A673 (cell line): ENCODE data around the gene CRP.
"Not testable (repeated sequence)": the region's sequence is repeated elsewhere in the genome, so short reads cannot be mapped to it uniquely, and the experiment has no call there.

ENCODE experiments used
- EZH2 ChIP-seq: fragments of 200-600 bp; sonication (generic); IDR thresholded peaks from 2 replicates; pipeline ENCODE4 v1.6.1; 2017; ENCODE audit warnings: borderline replicate concordance, low read depth, mild to moderate bottlenecking, mixed read lengths, antibody characterized with exemption, low read length; ENCODE audit not compliant: poor library complexity, severe bottlenecking
- TF ChIP-seq, protein P1 (sequence below): fragments of 300-800, 200-600 bp; sonication (generic); conservative IDR thresholded peaks from 2 replicates; pipeline ENCODE4 v1.5.1; 2017; ENCODE audit warnings: low read depth, mild to moderate bottlenecking, antibody characterized with exemption, low read length, moderate library complexity, mixed read lengths

DNA sequence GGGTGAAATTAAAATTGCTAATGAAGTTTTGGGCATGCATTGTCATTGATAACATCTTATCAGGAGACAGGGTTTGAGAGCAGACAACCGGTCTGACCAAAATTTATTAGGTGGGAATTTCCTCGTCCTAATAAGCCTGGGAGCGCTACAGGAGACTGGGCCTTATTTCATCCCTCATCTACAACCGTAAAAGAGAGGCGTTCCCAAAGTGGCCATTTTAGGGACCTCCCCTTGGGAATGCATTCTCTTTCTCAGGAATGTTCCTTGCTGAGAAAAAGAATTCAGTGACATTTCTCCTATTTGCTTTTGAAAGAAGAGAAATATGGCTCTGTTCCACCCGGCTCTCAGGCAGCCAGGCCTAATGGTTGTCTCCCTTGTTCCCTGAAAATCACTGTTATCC lies 8.8 kb upstream of the CRP start:
- TF ChIP-seq, protein P1, sequence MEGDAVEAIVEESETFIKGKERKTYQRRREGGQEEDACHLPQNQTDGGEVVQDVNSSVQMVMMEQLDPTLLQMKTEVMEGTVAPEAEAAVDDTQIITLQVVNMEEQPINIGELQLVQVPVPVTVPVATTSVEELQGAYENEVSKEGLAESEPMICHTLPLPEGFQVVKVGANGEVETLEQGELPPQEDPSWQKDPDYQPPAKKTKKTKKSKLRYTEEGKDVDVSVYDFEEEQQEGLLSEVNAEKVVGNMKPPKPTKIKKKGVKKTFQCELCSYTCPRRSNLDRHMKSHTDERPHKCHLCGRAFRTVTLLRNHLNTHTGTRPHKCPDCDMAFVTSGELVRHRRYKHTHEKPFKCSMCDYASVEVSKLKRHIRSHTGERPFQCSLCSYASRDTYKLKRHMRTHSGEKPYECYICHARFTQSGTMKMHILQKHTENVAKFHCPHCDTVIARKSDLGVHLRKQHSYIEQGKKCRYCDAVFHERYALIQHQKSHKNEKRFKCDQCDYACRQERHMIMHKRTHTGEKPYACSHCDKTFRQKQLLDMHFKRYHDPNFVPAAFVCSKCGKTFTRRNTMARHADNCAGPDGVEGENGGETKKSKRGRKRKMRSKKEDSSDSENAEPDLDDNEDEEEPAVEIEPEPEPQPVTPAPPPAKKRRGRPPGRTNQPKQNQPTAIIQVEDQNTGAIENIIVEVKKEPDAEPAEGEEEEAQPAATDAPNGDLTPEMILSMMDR: not testable (repeated sequence)
- TF ChIP-seq EZH2: not testable (repeated sequence)
